Measurements from ENCODE around the gene SMAD6. TPM values are rescaled to one million over a fixed set of nuclear protein-coding genes. Genes with fewer than 3 reads are reported as not detected.

Gene SMAD6
- total RNA-seq, 1 experiment from 2014 or later = 6.6 TPM

DNA sequence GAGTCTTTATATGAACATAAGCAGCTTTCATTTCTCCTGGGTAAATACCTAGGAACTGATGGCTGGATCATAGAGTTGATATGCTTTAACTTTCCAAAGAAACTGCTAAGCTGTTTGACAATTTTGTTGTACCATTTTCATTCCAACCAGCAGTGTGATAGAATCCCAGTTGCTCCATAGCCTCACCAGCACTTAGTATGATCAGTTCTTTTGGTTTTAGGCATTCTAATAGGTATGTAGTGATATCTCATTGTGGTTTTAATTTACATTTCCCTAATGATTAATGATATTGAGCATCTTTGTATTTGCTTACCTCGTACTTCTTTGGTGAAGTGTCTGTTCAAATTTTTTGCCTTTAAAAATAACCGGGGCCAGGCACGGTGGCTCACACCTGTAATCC is 38.4 kb upstream of the SMAD6 start:
- no peaks in the 10 kb centered on the region for H4K20me1 ChIP-seq (ENCODE audit: insufficient read depth)

More for the DNA sequence above, 38.4 kb upstream of the SMAD6 start:
- Histone ChIP-seq H3K9me2 (ENCODE audit: insufficient read depth) (no peaks in the 10 kb centered on the region), H3K9me3 (ENCODE audit: control insufficient read depth in 1 of 2, insufficient read depth in 1 of 2, low read depth in 1 of 2, low read length in 2 of 2) (no peaks in the 10 kb centered on the region), H3K4me1 (ENCODE audit: control insufficient read depth in 1 of 2, insufficient read depth in 2 of 2, low read length in 2 of 2) (no peaks in the 10 kb centered on the region), H3K4me2 (ENCODE audit: low read length) (no peak overlapping the region), H3K9ac (ENCODE audit: low read length) (no peak overlapping the region), H3K36me3 (ENCODE audit: control insufficient read depth in 1 of 2, insufficient read depth in 2 of 2, low read length in 2 of 2) (no peaks in the 10 kb centered on the region), H3K27me3 (ENCODE audit: insufficient read depth, low read length) (no peaks in the 10 kb centered on the region), H2AFZ (ENCODE audit: low read depth, low read length, poor library complexity, severe bottlenecking) (no peak overlapping the region), H3K79me2 (ENCODE audit: insufficient read depth, low read length) (no peaks in the 10 kb centered on the region), H3K27ac (ENCODE audit: low read depth, low read length) (no peak overlapping the region), H3K4me3 (replicated peaks in 1 of 2; ENCODE audit: low read depth in 1 of 2, low read length in 2 of 2) (no peak overlapping the region)
- BruUV-seq (replicated peaks) = no TSS peak
- RAD21 ChIA-PET (ENCODE audit: low non-redundant PET in 1 of 2, low total read pairs in 2 of 2, uncharacterized antibody in 2 of 2, unreplicated experiment in 2 of 2) = no interaction called here
- POLR2A ChIA-PET = no interaction called here
- DNase-seq (ENCODE audit: low read depth, low spot score) = no peak
- CTCF ChIA-PET = no interaction called here
- ATAC-seq = no peak
- TF ChIP-seq YY1 (IDR thresholded peaks at IDR 0.05; ENCODE audit: extremely low read depth, insufficient replicate concordance, low read depth, low read length) (no peak), ZFX (IDR thresholded peaks at IDR 0.05) (no peak), CBX3 (IDR thresholded peaks at IDR 0.05; ENCODE audit: low read depth) (no peak), FOSL1 (IDR thresholded peaks at IDR 0.05; ENCODE audit: low read depth) (no peak), SP1 (IDR thresholded peaks at IDR 0.05; ENCODE audit: low read depth) (no peak), EGR1 (IDR thresholded peaks at IDR 0.05; ENCODE audit: low read depth) (no peak), POLR2A (IDR thresholded peaks at IDR 0.05; ENCODE audit: borderline replicate concordance, extremely low read depth, insufficient read depth, insufficient read length) (no peak), RAD21 (IDR thresholded peaks at IDR 0.05; ENCODE audit: low read depth) (no peak), JUND (IDR thresholded peaks at IDR 0.05) (no peak), SRF (IDR thresholded peaks at IDR 0.05; ENCODE audit: low read depth) (no peak), ELF1 (IDR thresholded peaks at IDR 0.05; ENCODE audit: borderline replicate concordance, low read depth) (no peak), EZH2 (IDR thresholded peaks at IDR 0.05) (no peak), POLR2AphosphoS5 (IDR thresholded peaks at IDR 0.05; ENCODE audit: low read depth, low read length) (no peak), ZNF274 (IDR thresholded peaks at IDR 0.05; ENCODE audit: low read depth, low read length) (no peak)
- TF ChIP-seq, protein P1, sequence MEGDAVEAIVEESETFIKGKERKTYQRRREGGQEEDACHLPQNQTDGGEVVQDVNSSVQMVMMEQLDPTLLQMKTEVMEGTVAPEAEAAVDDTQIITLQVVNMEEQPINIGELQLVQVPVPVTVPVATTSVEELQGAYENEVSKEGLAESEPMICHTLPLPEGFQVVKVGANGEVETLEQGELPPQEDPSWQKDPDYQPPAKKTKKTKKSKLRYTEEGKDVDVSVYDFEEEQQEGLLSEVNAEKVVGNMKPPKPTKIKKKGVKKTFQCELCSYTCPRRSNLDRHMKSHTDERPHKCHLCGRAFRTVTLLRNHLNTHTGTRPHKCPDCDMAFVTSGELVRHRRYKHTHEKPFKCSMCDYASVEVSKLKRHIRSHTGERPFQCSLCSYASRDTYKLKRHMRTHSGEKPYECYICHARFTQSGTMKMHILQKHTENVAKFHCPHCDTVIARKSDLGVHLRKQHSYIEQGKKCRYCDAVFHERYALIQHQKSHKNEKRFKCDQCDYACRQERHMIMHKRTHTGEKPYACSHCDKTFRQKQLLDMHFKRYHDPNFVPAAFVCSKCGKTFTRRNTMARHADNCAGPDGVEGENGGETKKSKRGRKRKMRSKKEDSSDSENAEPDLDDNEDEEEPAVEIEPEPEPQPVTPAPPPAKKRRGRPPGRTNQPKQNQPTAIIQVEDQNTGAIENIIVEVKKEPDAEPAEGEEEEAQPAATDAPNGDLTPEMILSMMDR (IDR thresholded peaks at IDR 0.05 in 2 of 3, conservative IDR thresholded peaks at IDR 0.05 in 1 of 3; ENCODE audit: borderline replicate concordance in 1 of 3, insufficient read depth in 1 of 3, low read depth in 2 of 3, low read length in 2 of 3) = no peak
- TF ChIP-seq, protein P2, sequence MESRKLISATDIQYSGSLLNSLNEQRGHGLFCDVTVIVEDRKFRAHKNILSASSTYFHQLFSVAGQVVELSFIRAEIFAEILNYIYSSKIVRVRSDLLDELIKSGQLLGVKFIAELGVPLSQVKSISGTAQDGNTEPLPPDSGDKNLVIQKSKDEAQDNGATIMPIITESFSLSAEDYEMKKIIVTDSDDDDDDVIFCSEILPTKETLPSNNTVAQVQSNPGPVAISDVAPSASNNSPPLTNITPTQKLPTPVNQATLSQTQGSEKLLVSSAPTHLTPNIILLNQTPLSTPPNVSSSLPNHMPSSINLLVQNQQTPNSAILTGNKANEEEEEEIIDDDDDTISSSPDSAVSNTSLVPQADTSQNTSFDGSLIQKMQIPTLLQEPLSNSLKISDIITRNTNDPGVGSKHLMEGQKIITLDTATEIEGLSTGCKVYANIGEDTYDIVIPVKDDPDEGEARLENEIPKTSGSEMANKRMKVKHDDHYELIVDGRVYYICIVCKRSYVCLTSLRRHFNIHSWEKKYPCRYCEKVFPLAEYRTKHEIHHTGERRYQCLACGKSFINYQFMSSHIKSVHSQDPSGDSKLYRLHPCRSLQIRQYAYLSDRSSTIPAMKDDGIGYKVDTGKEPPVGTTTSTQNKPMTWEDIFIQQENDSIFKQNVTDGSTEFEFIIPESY (IDR thresholded peaks at IDR 0.05; ENCODE audit: extremely low read depth, insufficient replicate concordance, low read length) = no peak
- TF ChIP-seq, protein P3, sequence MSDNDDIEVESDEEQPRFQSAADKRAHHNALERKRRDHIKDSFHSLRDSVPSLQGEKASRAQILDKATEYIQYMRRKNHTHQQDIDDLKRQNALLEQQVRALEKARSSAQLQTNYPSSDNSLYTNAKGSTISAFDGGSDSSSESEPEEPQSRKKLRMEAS (IDR thresholded peaks at IDR 0.05) = no peak
- TF ChIP-seq, protein P4, sequence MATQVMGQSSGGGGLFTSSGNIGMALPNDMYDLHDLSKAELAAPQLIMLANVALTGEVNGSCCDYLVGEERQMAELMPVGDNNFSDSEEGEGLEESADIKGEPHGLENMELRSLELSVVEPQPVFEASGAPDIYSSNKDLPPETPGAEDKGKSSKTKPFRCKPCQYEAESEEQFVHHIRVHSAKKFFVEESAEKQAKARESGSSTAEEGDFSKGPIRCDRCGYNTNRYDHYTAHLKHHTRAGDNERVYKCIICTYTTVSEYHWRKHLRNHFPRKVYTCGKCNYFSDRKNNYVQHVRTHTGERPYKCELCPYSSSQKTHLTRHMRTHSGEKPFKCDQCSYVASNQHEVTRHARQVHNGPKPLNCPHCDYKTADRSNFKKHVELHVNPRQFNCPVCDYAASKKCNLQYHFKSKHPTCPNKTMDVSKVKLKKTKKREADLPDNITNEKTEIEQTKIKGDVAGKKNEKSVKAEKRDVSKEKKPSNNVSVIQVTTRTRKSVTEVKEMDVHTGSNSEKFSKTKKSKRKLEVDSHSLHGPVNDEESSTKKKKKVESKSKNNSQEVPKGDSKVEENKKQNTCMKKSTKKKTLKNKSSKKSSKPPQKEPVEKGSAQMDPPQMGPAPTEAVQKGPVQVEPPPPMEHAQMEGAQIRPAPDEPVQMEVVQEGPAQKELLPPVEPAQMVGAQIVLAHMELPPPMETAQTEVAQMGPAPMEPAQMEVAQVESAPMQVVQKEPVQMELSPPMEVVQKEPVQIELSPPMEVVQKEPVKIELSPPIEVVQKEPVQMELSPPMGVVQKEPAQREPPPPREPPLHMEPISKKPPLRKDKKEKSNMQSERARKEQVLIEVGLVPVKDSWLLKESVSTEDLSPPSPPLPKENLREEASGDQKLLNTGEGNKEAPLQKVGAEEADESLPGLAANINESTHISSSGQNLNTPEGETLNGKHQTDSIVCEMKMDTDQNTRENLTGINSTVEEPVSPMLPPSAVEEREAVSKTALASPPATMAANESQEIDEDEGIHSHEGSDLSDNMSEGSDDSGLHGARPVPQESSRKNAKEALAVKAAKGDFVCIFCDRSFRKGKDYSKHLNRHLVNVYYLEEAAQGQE (IDR thresholded peaks at IDR 0.05; ENCODE audit: low read depth) = no peak
- intact Hi-C loops (cut with micrococcal nuclease) = no loop called here

Measured in HCT116 (cell line).